Retinal pigment epithelial cell (primary cell): Measurements from ENCODE around the gene FBXL4.

Source experiments
- DNase-seq: peaks from one replicate; pipeline ENCODE4 v3.0.0-alpha.2; 2010; ENCODE audit warnings: low read depth
- H3K4me3 ChIP-seq: 2 replicates; pipeline ENCODE4 v1.5.1; 2011; ENCODE audit warnings: mild to moderate bottlenecking, low read length, control low read depth, moderate library complexity
- TF ChIP-seq, protein P1 (sequence below): conservative IDR thresholded peaks from 2 replicates; pipeline ENCODE4 v1.5.1; 2011; ENCODE audit warnings: low read depth, low read length, control low read depth, inconsistent platforms

Gene FBXL4

DNA sequence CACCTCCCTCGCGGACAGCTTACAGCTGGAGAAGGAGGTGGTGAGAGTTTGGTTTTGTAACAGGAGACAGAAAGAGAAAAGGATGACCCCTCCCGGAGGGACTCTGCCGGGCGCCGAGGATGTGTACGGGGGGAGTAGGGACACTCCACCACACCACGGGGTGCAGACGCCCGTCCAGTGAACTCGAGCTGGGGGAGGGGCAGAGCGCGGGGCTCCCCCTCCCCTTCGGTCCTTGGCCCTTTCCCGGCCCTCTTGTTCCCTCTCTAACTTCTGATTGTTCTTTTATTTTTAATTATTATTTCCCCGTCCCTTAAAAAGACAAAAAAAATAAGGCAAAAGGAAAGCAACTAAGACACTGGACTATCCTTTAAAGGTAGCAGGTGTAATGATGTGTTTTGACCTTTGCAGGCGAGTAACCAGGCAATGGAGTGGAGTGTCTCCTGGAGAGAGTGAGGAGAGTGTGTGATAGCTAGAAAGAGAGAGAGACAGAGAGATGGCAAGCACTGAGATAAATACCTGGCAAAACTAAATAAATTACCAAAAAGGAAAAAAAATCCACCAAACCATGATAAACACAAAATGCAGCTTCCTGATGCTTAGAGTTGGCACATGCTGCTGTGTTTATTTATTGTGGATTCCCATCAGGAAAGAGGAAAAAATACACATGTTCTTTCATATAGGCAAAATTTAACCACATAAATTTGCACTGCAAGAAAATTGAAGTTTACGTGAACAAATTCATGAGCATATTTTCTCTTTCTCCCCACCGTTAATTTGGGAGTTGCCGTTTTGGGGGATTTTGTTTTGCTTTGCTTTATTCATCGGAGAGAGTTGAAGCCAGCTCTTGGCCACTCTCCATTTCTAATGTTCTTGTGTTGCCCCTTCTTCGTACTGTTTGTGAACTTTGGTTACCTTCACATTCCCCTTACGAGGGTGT, 111.5 kb downstream of the FBXL4 start:
- TF ChIP-seq, protein P1, sequence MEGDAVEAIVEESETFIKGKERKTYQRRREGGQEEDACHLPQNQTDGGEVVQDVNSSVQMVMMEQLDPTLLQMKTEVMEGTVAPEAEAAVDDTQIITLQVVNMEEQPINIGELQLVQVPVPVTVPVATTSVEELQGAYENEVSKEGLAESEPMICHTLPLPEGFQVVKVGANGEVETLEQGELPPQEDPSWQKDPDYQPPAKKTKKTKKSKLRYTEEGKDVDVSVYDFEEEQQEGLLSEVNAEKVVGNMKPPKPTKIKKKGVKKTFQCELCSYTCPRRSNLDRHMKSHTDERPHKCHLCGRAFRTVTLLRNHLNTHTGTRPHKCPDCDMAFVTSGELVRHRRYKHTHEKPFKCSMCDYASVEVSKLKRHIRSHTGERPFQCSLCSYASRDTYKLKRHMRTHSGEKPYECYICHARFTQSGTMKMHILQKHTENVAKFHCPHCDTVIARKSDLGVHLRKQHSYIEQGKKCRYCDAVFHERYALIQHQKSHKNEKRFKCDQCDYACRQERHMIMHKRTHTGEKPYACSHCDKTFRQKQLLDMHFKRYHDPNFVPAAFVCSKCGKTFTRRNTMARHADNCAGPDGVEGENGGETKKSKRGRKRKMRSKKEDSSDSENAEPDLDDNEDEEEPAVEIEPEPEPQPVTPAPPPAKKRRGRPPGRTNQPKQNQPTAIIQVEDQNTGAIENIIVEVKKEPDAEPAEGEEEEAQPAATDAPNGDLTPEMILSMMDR = no peak
- no peak for DNase-seq
- no peak overlapping the region for H3K4me3 ChIP-seq

DNA sequence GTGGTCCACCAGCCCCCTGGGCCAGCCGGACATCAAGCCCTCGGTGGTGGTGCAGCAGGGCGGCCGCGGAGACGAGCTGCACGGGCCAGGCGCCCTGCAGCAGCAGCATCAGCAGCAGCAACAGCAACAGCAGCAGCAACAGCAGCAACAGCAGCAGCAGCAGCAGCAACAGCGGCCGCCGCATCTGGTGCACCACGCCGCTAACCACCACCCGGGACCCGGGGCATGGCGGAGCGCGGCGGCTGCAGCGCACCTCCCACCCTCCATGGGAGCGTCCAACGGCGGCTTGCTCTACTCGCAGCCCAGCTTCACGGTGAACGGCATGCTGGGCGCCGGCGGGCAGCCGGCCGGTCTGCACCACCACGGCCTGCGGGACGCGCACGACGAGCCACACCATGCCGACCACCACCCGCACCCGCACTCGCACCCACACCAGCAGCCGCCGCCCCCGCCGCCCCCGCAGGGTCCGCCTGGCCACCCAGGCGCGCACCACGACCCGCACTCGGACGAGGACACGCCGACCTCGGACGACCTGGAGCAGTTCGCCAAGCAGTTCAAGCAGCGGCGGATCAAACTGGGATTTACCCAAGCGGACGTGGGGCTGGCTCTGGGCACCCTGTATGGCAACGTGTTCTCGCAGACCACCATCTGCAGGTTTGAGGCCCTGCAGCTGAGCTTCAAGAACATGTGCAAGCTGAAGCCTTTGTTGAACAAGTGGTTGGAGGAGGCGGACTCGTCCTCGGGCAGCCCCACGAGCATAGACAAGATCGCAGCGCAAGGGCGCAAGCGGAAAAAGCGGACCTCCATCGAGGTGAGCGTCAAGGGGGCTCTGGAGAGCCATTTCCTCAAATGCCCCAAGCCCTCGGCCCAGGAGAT, 112.4 kb downstream of the FBXL4 start:
- TF ChIP-seq, protein P1 = no peak
- no peak overlapping the region for H3K4me3 ChIP-seq
- DNase-seq = no peak

DNA sequence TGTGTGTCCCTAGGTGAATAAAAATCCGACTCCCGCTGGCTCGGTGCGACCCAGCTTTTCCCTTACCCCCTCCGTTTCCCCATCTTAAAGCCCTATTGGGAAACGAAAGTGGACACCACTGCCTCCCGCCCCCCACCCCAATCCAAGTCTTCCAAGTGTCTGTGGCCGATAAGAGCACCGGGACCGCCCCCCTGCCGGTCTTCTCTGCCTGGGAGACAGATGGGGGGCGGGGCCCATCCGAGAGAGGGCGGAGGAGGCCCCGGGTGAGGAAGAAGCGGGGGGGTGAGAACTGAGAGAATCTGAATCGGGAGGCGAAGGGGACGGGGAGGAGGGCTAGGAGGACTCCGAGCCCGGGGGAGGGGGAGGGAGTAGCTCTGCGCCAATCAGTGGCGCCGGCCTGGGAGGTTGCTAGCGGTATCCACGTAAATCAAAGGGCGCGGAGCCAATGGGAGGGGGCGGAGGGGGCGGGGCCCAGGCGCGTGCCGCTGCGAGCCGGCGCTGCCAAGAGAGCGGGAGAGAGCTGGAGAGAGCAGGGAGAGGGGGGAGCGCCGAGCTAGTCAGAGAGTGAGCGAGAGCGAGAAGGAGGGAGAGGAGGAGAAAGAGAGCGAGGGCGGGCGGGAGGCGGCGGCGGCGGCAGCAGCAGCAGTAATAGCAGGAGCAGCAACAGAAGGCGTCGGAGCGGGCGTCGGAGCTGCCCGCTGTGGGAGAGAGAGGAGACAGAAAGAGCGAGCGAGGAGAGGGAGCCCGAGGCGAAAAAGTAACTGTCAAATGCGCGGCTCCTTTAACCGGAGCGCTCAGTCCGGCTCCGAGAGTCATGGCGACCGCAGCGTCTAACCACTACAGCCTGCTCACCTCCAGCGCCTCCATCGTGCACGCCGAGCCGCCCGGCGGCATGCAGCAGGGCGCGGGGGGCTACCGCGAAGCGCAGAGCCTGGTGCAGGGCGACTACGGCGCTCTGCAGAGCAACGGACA, 113.4 kb downstream of the FBXL4 start, which contains the start of gene POU3F2:
Gene POU3F2, plus strand, starts transcription at position 515 of the 972 bp plus-strand sequence. Its CDS starts 300 bp downstream, at position 815.
- peak within 1 kb of the TSS; percentile 46 for H3K4me3 ChIP-seq
- peak; percentile 57 for DNase-seq
- TF ChIP-seq, protein P1 = no peak

- TF ChIP-seq, protein P1 = no peak
- peak overlapping the region; percentile 46 for H3K4me3 ChIP-seq
- no peak for DNase-seq
These were observed 114.3 kb downstream of the FBXL4 start for GRCh38 chr6:98833307-98834059.

DNA sequence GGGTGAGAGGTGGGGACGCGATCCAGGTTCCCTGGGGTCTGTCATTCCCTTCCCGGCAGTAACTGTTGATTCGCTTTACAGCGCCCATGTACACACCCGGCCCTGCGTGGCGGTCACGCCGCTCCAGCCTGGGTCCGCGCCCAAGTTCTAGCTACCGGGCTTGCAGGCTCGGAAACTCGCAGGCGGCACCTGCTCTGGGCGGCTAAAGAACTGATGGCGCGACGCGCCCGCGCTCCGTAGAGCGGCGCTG, 114.8 kb downstream of the FBXL4 start:
- H3K4me3 ChIP-seq = peak overlapping the region; percentile 46
- DNase-seq = no peak
- TF ChIP-seq, protein P1 = peak; percentile 20
